K562 (cell line): ENCODE measurements around the gene GRB10. TPM values are rescaled to one million over a fixed set of nuclear protein-coding genes. Genes with fewer than 3 reads are reported as not detected.
A peak's percentile ranks its signal among the peaks of the same experiment; 100 is the strongest.

ENCODE experiments used
- ATAC-seq: fragments of 200-7000 bp; cut with Tn5 transposase; 3 replicates; pipeline ENCODE4 v1.9.1; 2020; ENCODE audit warnings: moderate library complexity
- BruUV-seq: library from RNA; stranded (reverse); fragments of 400-500 nt; replicated peaks from 2 replicates; lab custom pipeline; 2021; lab: Mats Ljungman, UMichigan
- CTCF ChIA-PET: fragments of 300-600 bp; formaldehyde crosslinking; extraction: SDS; loops from one replicate; lab custom pipeline; 2021; ENCODE audit warnings: low intra/inter-chr PET ratio; lab: Yijun Ruan, JAX
- POLR2A ChIA-PET: fragments of 300-600, 350-650 bp; sonication (Branson Sonifier 250); formaldehyde crosslinking; extraction: SDS; loops from one replicate; lab custom pipeline; 2021; ENCODE audit warnings: antibody characterized with exemption, inconsistent platforms; lab: Yijun Ruan, JAX
- DNase-seq, 4 experiments: peaks; one replicate each; pipeline versions ENCODE4 v3.0.0 to v3.0.0-alpha.2; 2011 to 2018; ENCODE audit warnings: low spot score in 3 of 4, mixed read lengths in 3 of 4; ENCODE audit errors: extremely low read depth in 1 of 4
- FAIRE-seq: peaks from 2 replicates; lab custom pipeline; 2011; peaks lifted over from hg19 to GRCh38; lab: Jason Lieb, UNC
- H2AFZ ChIP-seq: 2 replicates; pipeline ENCODE4 v1.6.0; 2011; ENCODE audit warnings: low read depth, low read length, control low read depth, inconsistent platforms
- H3K27ac ChIP-seq: fragments of 200-600 bp; 3 replicates; pipeline ENCODE4 v1.8.0; 2011; ENCODE audit warnings: low read depth, mild to moderate bottlenecking, control low read depth, inconsistent platforms, low read length, moderate library complexity, mixed read lengths; ENCODE audit errors: extremely low read depth
- H3K27me3 ChIP-seq, 2 experiments: fragments of 300-600 bp in 1 of 2; 2 replicates in 1 of 2; 3 replicates in 1 of 2; pipeline versions ENCODE4 v1.6.0 to v1.8.0; 2011; ENCODE audit warnings: inconsistent platforms in 2 of 2, low read length in 2 of 2, mild to moderate bottlenecking in 1 of 2, mixed read lengths in 1 of 2, moderate library complexity in 1 of 2; ENCODE audit not compliant: control insufficient read depth in 2 of 2, insufficient read depth in 2 of 2
- H3K36me3 ChIP-seq: fragments of 300-600 bp; 3 replicates; pipeline ENCODE4 v1.8.0; 2011; ENCODE audit warnings: mild to moderate bottlenecking, low read length, inconsistent platforms; ENCODE audit not compliant: control insufficient read depth, insufficient read depth
- H3K4me1 ChIP-seq, 2 experiments: fragments of 200-600 bp in 1 of 2; replicated peaks in 1 of 2; 2 replicates in 1 of 2; 3 replicates in 1 of 2; pipeline versions ENCODE4 v1.5.1 to v1.8.0; 2011; ENCODE audit warnings: inconsistent platforms in 2 of 2, low read length in 2 of 2, mild to moderate bottlenecking in 1 of 2, mixed read lengths in 1 of 2, moderate library complexity in 1 of 2; ENCODE audit not compliant: control insufficient read depth in 2 of 2, insufficient read depth in 2 of 2
- H3K4me2 ChIP-seq: 2 replicates; pipeline ENCODE4 v1.6.1; 2011; ENCODE audit warnings: low read length, control low read depth, inconsistent platforms, mixed read lengths; ENCODE audit not compliant: insufficient read depth
- H3K4me3 ChIP-seq: fragments of 200-600 bp; sonication (generic), shearing (Covaris generic); 2 replicates; pipeline ENCODE4 v1.5.1; 2016; ENCODE audit warnings: control low read depth, inconsistent platforms
- H3K79me2 ChIP-seq: fragments of 200-600 bp; 3 replicates; pipeline ENCODE4 v1.8.0; 2011; ENCODE audit warnings: low read length, inconsistent platforms; ENCODE audit not compliant: control insufficient read depth, insufficient read depth
- H3K9ac ChIP-seq, 2 experiments: 2 replicates each; pipeline versions ENCODE4 v1.6.0 to v1.6.1; 2011; ENCODE audit warnings: low read depth in 2 of 2, low read length in 2 of 2, control low read depth in 1 of 2, inconsistent platforms in 1 of 2, mild to moderate bottlenecking in 1 of 2, mixed read lengths in 1 of 2; ENCODE audit not compliant: insufficient read depth in 1 of 2
- H3K9me1 ChIP-seq: one replicate; pipeline ENCODE4 v1.6.0; 2011; ENCODE audit warnings: inconsistent platforms, mild to moderate bottlenecking, low read length, moderate library complexity; ENCODE audit not compliant: control insufficient read depth, insufficient read depth
- H3K9me3 ChIP-seq: replicated peaks from 2 replicates; pipeline ENCODE4 v1.5.1; 2011; ENCODE audit warnings: low read depth, low read length, inconsistent platforms; ENCODE audit not compliant: control insufficient read depth, insufficient read depth
- H4K20me1 ChIP-seq: replicated peaks from 2 replicates; pipeline ENCODE4 v1.6.1; 2011; ENCODE audit warnings: low read length, inconsistent platforms, mixed read lengths; ENCODE audit not compliant: control insufficient read depth, insufficient read depth
- BMI1 ChIP-seq: fragments of 150-350 bp; IDR thresholded peaks from 2 replicates; pipeline ENCODE4 v1.6.1; 2014; ENCODE audit warnings: low read length
- FOXK2 ChIP-seq, 2 experiments: fragments of 450-650 bp; IDR thresholded peaks in 1 of 2; conservative IDR thresholded peaks in 1 of 2; 2 replicates each; pipeline ENCODE4 v1.6.1; 2016; ENCODE audit warnings: low read depth in 2 of 2, mild to moderate bottlenecking in 1 of 2
- FOXP1 ChIP-seq: sonication (generic); formaldehyde crosslinking; IDR thresholded peaks from 2 replicates; pipeline ENCODE4 v1.8.0; 2022; ENCODE audit warnings: mild to moderate bottlenecking, missing genetic modification reagents
- HNRNPH1 ChIP-seq: fragments of 200-400 bp; formaldehyde crosslinking; optimal IDR thresholded peaks from 2 replicates; pipeline ENCODE3; 2017; ENCODE audit warnings: low read depth, mild to moderate bottlenecking, low read length, moderate library complexity
- RBFOX2 ChIP-seq: fragments of 200-400 bp; formaldehyde crosslinking; IDR thresholded peaks from 2 replicates; pipeline ENCODE4 v1.6.1; 2017; ENCODE audit warnings: low read depth, mild to moderate bottlenecking, low read length, moderate library complexity
- SIN3B ChIP-seq: fragments of 450-650 bp; IDR thresholded peaks from 2 replicates; pipeline ENCODE4 v1.6.1; 2017; ENCODE audit warnings: low read depth, mild to moderate bottlenecking, moderate library complexity
- TAF7 ChIP-seq: fragments of 450-650 bp; IDR thresholded peaks from 2 replicates; pipeline ENCODE4 v1.6.1; 2016; ENCODE audit warnings: missing genetic modification characterization, missing compliant biosample characterization
- ZNF507 ChIP-seq: conservative IDR thresholded peaks from 2 replicates; pipeline ENCODE4 v1.6.1; 2017; ENCODE audit warnings: missing genetic modification characterization, missing compliant biosample characterization
- ZNF609 ChIP-seq: sonication (generic); formaldehyde crosslinking; IDR thresholded peaks from 2 replicates; pipeline ENCODE4 v1.8.1; 2023; ENCODE audit warnings: missing genetic modification reagents, mild to moderate bottlenecking, borderline replicate concordance
- ZNF830 ChIP-seq: fragments of 250-450 bp; sonication (Bioruptor Pico); IDR thresholded peaks from 2 replicates; pipeline ENCODE4 v1.5.0; 2021; ENCODE audit warnings: mild to moderate bottlenecking
- WGBS: fragments of 100-300 bp; shearing (Covaris generic); methylation state at CpG from one replicate; pipeline ENCODE4 v1.1.6; 2016; ENCODE audit warnings: low coverage, mixed read lengths; ENCODE audit not compliant: insufficient coverage; ENCODE audit errors: missing lambda C conversion rate; 5-methylcytosine and 5-hydroxymethylcytosine counted together
- in situ Hi-C: fragments of 300-500 bp; cut with MboI; formaldehyde crosslinking; loops from 4 replicates; pipeline ENCODE4 v1.15.0; 2018; ENCODE audit warnings: inconsistent platforms, mixed read lengths
- intact Hi-C: fragments of 100-400 bp; cut with micrococcal nuclease; formaldehyde crosslinking; loops from 2 replicates; pipeline ENCODE4 v1.14.2; 2022
- polyA plus RNA-seq, 8 experiments: library from polyadenylated mRNA; depleted of rRNA in 4 of 8; stranded (reverse) in 5 of 8; unstranded in 3 of 8; fragments of >200 nt; fragmentation: Nextera tagmentation in 2 of 8; fragmentation: Illumina TruSeq in 1 of 8; extraction: Ambion mirVana in 2 of 8; extraction: Trizol in 1 of 8; gene quantifications; 2 replicates each; pipeline versions ENCODE4 v1.2.1 to v1.2.3, GENCODE V29; 2011 to 2014; ENCODE audit warnings: inconsistent platforms in 1 of 8, missing spikeins in 1 of 8
- total RNA-seq, 7 experiments: library from RNA; depleted of rRNA in 6 of 7; stranded (reverse); fragments of >200 nt in 6 of 7; fragmentation: Illumina TruSeq in 2 of 7; extraction: Trizol in 2 of 7; gene quantifications; 2 replicates each; pipeline versions ENCODE4 v1.2.1 to v1.2.3, GENCODE V29; 2011 to 2021; ENCODE audit warnings: low replicate concordance in 1 of 7

Gene GRB10
- total and polyA plus RNA-seq, 9 of the 15 experiments (the other 6 are each of a cell fraction or from before 2014, with no cell fraction given), result 8.9 to 88.5 (median 40.7) TPM

- CTCF ChIA-PET, result no interaction called here
- Histone ChIP-seq H3K9me1 (peaks cover 9% of the 10 kb centered on the region), H2AFZ (no peak overlapping the region), H3K27me3 (no peaks in the 10 kb centered on the region), H3K79me2 (peaks cover 64% of the 10 kb centered on the region), H3K9ac (no peak overlapping the region), H3K36me3 (peaks cover 21% of the 10 kb centered on the region; the same call in 2 of the 3 replicates), H3K27ac (no peak overlapping the region), H4K20me1 (peaks cover 16% of the 10 kb centered on the region), H3K4me2 (no peak overlapping the region), H3K4me1 (peaks cover 0 to 8% of the 10 kb centered on the region in 2 experiments; a peak in 2 of 5 replicates), H3K4me3 (no peak overlapping the region), H3K9me3 (no peaks in the 10 kb centered on the region)
- in situ Hi-C loops, result no loop called here
- FAIRE-seq, result no peak
- POLR2A ChIA-PET, result interaction anchor here (0.8 kb wide), 1 partner anchor 15 kb away, joined by 3 read pairs; no protein-coding TSS in a partner anchor
- TF ChIP-seq ZNF830 (no peak), FOXK2 (conservative IDR thresholded peaks at IDR 0.05 in 1 of 2, IDR thresholded peaks at IDR 0.05 in 1 of 2; ENCODE audit: low read depth in 2 of 2) (no peak), TAF7 (tag) (no peak), RBFOX2 (no peak)
- 90% methylated on average over 9 of the region's 9 CpGs for WGBS
- intact Hi-C loops, result no loop called here
- peak; percentile 35; the same call in 1 of the 3 replicates for ATAC-seq
- DNase-seq, result no peak
- BruUV-seq, result no TSS peak
Measured at GRCh38 chr7:50707236-50708006, 75.3 kb downstream of the GRB10 start.

GRCh38 chr7:50706469-50706937 is 76.2 kb downstream of the GRB10 start:
- DNase-seq, result no peak
- FAIRE-seq, result no peak
- no peak for ATAC-seq
- BruUV-seq, result no TSS peak
- peaks cover 10% of the 10 kb centered on the region for H4K20me1 ChIP-seq
- H3K9me1 ChIP-seq, result peaks cover 9% of the 10 kb centered on the region
- in situ Hi-C loops (no loop called here), intact Hi-C loops (no loop called here)
- no peak overlapping the region for H3K4me3 ChIP-seq
- no peak overlapping the region for H2AFZ ChIP-seq
- CTCF ChIA-PET, result no interaction called here
- no peaks in the 10 kb centered on the region for H3K9me3 ChIP-seq
- no peak overlapping the region for H3K4me2 ChIP-seq
- 70% methylated on average over 3 of the region's 5 CpGs for WGBS
- no peak overlapping the region for H3K9ac ChIP-seq
- peaks cover 30% of the 10 kb centered on the region; the same call in 2 of the 3 replicates for H3K36me3 ChIP-seq
- POLR2A ChIA-PET, result no interaction called here
- H3K27ac ChIP-seq, result no peak overlapping the region
- H3K4me1 ChIP-seq, result peaks cover 0 to 7% of the 10 kb centered on the region in 2 experiments; a peak in 2 of 5 replicates
- H3K27me3 ChIP-seq, result no peaks in the 10 kb centered on the region
- peaks cover 55% of the 10 kb centered on the region for H3K79me2 ChIP-seq
- no peak for TF ChIP-seq BMI1
- no peak for TF ChIP-seq HNRNPH1
- no peak for TF ChIP-seq FOXP1 (CRISPR knock-in tag)
- no peak for TF ChIP-seq ZNF609 (CRISPR knock-in tag)
- TF ChIP-seq SIN3B, result no peak
- TF ChIP-seq ZNF507 (tag), result no peak
